Femur (tissue), 1 donor: Measurements from ENCODE around the gene CLMN.

Source experiments
- DNase-seq: peaks from one replicate; pipeline ENCODE4 v3.0.0-alpha.2; 2017

The CLMN gene

GRCh38 chr14:95319312-95320077 lies at the start of gene CLMN:
TSS of gene CLMN (minus strand) at chr14:95319908. CDS start at chr14:95319792, 116 bp downstream.
- peak; percentile 50 for DNase-seq

GRCh38 chr14:95365401-95365800 lies 45.7 kb upstream of the CLMN start:
- no peak for DNase-seq

- DNase-seq: no peak
Measured at GRCh38 chr14:95364481-95365209, 44.9 kb upstream of the CLMN start.

GRCh38 chr14:95363468-95363954 lies 43.8 kb upstream of the CLMN start:
- DNase-seq: no peak

- DNase-seq: no peak
Measured at GRCh38 chr14:95362138-95362494, 42.4 kb upstream of the CLMN start.

- no peak for DNase-seq
Measured at GRCh38 chr14:95361373-95362137, 41.8 kb upstream of the CLMN start.

GRCh38 chr14:95360828-95361227 lies 41.1 kb upstream of the CLMN start:
- no peak for DNase-seq

- DNase-seq: peak; percentile 44
Measured at GRCh38 chr14:95359994-95360826, 40.5 kb upstream of the CLMN start.

GRCh38 chr14:95356245-95356869 lies 36.6 kb upstream of the CLMN start:
- no peak for DNase-seq

- DNase-seq: no peak
Measured at GRCh38 chr14:95355422-95355821, 35.7 kb upstream of the CLMN start.

GRCh38 chr14:95354834-95355233 lies 35.1 kb upstream of the CLMN start:
- no peak for DNase-seq

- no peak for DNase-seq
Measured at GRCh38 chr14:95353664-95354063, 34.0 kb upstream of the CLMN start.

GRCh38 chr14:95353007-95353406 lies 33.3 kb upstream of the CLMN start:
- no peak for DNase-seq

GRCh38 chr14:95352481-95352880 lies 32.8 kb upstream of the CLMN start:
- no peak for DNase-seq

- no peak for DNase-seq
Measured at GRCh38 chr14:95349241-95349640, 29.5 kb upstream of the CLMN start.

- DNase-seq: no peak
Measured at GRCh38 chr14:95348395-95349080, 28.8 kb upstream of the CLMN start.

GRCh38 chr14:95346820-95347219 lies 27.1 kb upstream of the CLMN start:
- DNase-seq: no peak

- no peak for DNase-seq
Measured at GRCh38 chr14:95346266-95346665, 26.6 kb upstream of the CLMN start.

GRCh38 chr14:95345032-95345431 lies 25.3 kb upstream of the CLMN start:
- DNase-seq: no peak

- DNase-seq: no peak
Measured at GRCh38 chr14:95344536-95344935, 24.8 kb upstream of the CLMN start.

- DNase-seq: no peak
Measured at GRCh38 chr14:95341564-95341963, 21.9 kb upstream of the CLMN start.
